NCI-H2196 treated with DMSO at 0.1 percent for 48 hours (cell line): ENCODE data around the gene CERS6.

Source experiments
- DNase-seq: peaks from one replicate; lab custom pipeline; 2025; ENCODE audit not compliant: unreplicated experiment; lab: John Stamatoyannopoulos, UW

CERS6 gene

GRCh38 chr2:168692132-168692744, 236.2 kb downstream of the CERS6 start:
- DNase-seq = no peak

GRCh38 chr2:168694173-168694572, 238.1 kb downstream of the CERS6 start:
- no peak for DNase-seq

GRCh38 chr2:168694866-168695265, 238.8 kb downstream of the CERS6 start:
- DNase-seq = no peak

- DNase-seq = no peak
These were observed 241.6 kb downstream of the CERS6 start for GRCh38 chr2:168697668-168698121.

- DNase-seq = no peak
These were observed 242.9 kb downstream of the CERS6 start for GRCh38 chr2:168698969-168699368.

GRCh38 chr2:168699844-168700417, 243.9 kb downstream of the CERS6 start:
- DNase-seq = no peak

- no peak for DNase-seq
These were observed 244.7 kb downstream of the CERS6 start for GRCh38 chr2:168700615-168701245.

GRCh38 chr2:168702579-168702978, 246.5 kb downstream of the CERS6 start:
- DNase-seq = no peak

- DNase-seq = no peak
These were observed 247.9 kb downstream of the CERS6 start for GRCh38 chr2:168703926-168704325.

- DNase-seq = no peak
These were observed 249.7 kb downstream of the CERS6 start for GRCh38 chr2:168705534-168706470.

- no peak for DNase-seq
These were observed 250.7 kb downstream of the CERS6 start for GRCh38 chr2:168706806-168707205.

GRCh38 chr2:168708080-168708479, 252.0 kb downstream of the CERS6 start:
- DNase-seq = no peak

GRCh38 chr2:168710754-168711467, 254.8 kb downstream of the CERS6 start:
- no peak for DNase-seq

GRCh38 chr2:168712053-168712452, 256.0 kb downstream of the CERS6 start:
- no peak for DNase-seq

- DNase-seq = no peak
These were observed 257.3 kb downstream of the CERS6 start for GRCh38 chr2:168713325-168713724.

- DNase-seq = no peak
These were observed 259.8 kb downstream of the CERS6 start for GRCh38 chr2:168715849-168716248.

GRCh38 chr2:168716839-168717238, 260.8 kb downstream of the CERS6 start:
- no peak for DNase-seq

GRCh38 chr2:168717790-168718502, 261.9 kb downstream of the CERS6 start:
- DNase-seq = no peak

GRCh38 chr2:168718622-168719021, 262.6 kb downstream of the CERS6 start:
- no peak for DNase-seq

GRCh38 chr2:168719446-168719845, 263.4 kb downstream of the CERS6 start:
- no peak for DNase-seq
